MM.1S (cell line): ENCODE data around the gene ZNF81.

Source experiments
- DNase-seq: peaks from one replicate; pipeline ENCODE4 v3.0.0-alpha.2; 2015
- H2AFZ ChIP-seq: fragments of 300-600 bp; sonication (generic); 2 replicates; pipeline ENCODE4 v1.6.0; 2016; ENCODE audit warnings: antibody characterized with exemption, low read length
- H3F3A ChIP-seq: fragments of 300-600 bp; sonication (generic); 2 replicates; pipeline ENCODE4 v1.6.1; 2016; ENCODE audit warnings: mild to moderate bottlenecking, antibody characterized with exemption, low read length, moderate library complexity, mixed read lengths; ENCODE audit not compliant: insufficient read depth
- H3K27ac ChIP-seq: fragments of 300-600 bp; sonication (generic); 2 replicates; pipeline ENCODE4 v1.5.1; 2016; ENCODE audit warnings: mild to moderate bottlenecking, low read length
- H3K27me3 ChIP-seq: fragments of 300-600 bp; sonication (generic); replicated peaks from 2 replicates; pipeline ENCODE4 v1.6.0; 2016; ENCODE audit warnings: low read length; ENCODE audit not compliant: insufficient read depth
- H3K36me3 ChIP-seq: fragments of 300-600 bp; sonication (generic); replicated peaks from 2 replicates; pipeline ENCODE4 v1.6.1; 2016; ENCODE audit warnings: mild to moderate bottlenecking, low read length, mixed read lengths; ENCODE audit not compliant: insufficient read depth
- H3K4me1 ChIP-seq: fragments of 300-600 bp; sonication (generic); 2 replicates; pipeline ENCODE4 v1.6.1; 2016; ENCODE audit warnings: low read length, mixed read lengths
- H3K4me2 ChIP-seq: fragments of 300-600 bp; sonication (generic); 2 replicates; pipeline ENCODE4 v1.6.0; 2016; ENCODE audit warnings: low read depth, low read length
- H3K4me3 ChIP-seq: fragments of 300-600 bp; sonication (generic); 2 replicates; pipeline ENCODE4 v1.5.1; 2016; ENCODE audit warnings: low read length, mixed read lengths
- H3K79me2 ChIP-seq: fragments of 300-600 bp; sonication (generic); 2 replicates; pipeline ENCODE4 v1.6.1; 2016; ENCODE audit warnings: mixed run types, low read length, mixed read lengths
- H3K9ac ChIP-seq: fragments of 300-600 bp; sonication (generic); 2 replicates; pipeline ENCODE4 v1.6.1; 2016; ENCODE audit warnings: low read length, mixed read lengths
- H3K9me2 ChIP-seq: fragments of 300-600 bp; sonication (generic); replicated peaks from 2 replicates; pipeline ENCODE4 v1.6.1; 2016; ENCODE audit warnings: mild to moderate bottlenecking, low read length, mixed read lengths; ENCODE audit not compliant: insufficient read depth
- H3K9me3 ChIP-seq: fragments of 300-600 bp; sonication (generic); replicated peaks from 2 replicates; pipeline ENCODE4 v1.6.1; 2016; ENCODE audit warnings: mild to moderate bottlenecking, low read length, mixed read lengths; ENCODE audit not compliant: insufficient read depth
- H4K20me1 ChIP-seq: fragments of 300-600 bp; sonication (generic); 2 replicates; pipeline ENCODE4 v1.6.1; 2016; ENCODE audit warnings: mild to moderate bottlenecking, low read length, moderate library complexity, mixed read lengths; ENCODE audit not compliant: insufficient read depth
- EZH2 ChIP-seq: fragments of 300-600 bp; sonication (generic); optimal IDR thresholded peaks from 2 replicates; pipeline ENCODE3; 2017; ENCODE audit warnings: low read depth, mild to moderate bottlenecking, antibody characterized with exemption, low read length, mixed read lengths
- EZH2phosphoT487 ChIP-seq: fragments of 300-600 bp; sonication (generic); IDR thresholded peaks from 2 replicates; pipeline ENCODE4 v1.6.1; 2018; ENCODE audit warnings: antibody characterized with exemption, low read length
- TF ChIP-seq, protein P1 (sequence below): fragments of 300-600 bp; sonication (generic); IDR thresholded peaks from 2 replicates; pipeline ENCODE4 v1.5.1; 2016; ENCODE audit warnings: antibody characterized with exemption, low read length, mixed read lengths

Gene ZNF81

DNA sequence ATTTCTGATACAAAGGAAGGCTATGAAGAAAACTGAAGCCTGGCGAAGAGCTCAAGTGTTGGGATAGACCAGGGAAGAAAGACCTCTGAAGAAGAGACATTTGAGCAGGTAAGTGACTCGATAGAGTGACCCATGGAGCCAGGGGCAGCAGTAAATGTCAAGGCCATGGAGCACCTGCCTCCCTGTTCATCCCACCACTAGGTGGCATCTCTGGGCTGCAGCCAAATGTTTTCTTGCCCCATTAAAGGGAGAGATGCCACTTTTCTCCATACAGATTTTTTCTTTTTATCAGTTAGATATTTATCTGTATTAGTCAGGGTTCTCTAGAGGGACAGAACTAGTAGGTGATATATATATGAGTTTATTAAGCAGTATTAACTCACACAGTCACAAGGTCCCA, 4.9 kb upstream of the ZNF81 start:
- no peaks in the 10 kb centered on the region for H3K27me3 ChIP-seq
- peak; percentile 53 for DNase-seq
- H4K20me1 ChIP-seq = no peaks in the 10 kb centered on the region
- no peak overlapping the region for H3K4me3 ChIP-seq
- no peaks in the 10 kb centered on the region for H3K4me1 ChIP-seq
- no peak overlapping the region for H3K27ac ChIP-seq
- TF ChIP-seq, protein P1, sequence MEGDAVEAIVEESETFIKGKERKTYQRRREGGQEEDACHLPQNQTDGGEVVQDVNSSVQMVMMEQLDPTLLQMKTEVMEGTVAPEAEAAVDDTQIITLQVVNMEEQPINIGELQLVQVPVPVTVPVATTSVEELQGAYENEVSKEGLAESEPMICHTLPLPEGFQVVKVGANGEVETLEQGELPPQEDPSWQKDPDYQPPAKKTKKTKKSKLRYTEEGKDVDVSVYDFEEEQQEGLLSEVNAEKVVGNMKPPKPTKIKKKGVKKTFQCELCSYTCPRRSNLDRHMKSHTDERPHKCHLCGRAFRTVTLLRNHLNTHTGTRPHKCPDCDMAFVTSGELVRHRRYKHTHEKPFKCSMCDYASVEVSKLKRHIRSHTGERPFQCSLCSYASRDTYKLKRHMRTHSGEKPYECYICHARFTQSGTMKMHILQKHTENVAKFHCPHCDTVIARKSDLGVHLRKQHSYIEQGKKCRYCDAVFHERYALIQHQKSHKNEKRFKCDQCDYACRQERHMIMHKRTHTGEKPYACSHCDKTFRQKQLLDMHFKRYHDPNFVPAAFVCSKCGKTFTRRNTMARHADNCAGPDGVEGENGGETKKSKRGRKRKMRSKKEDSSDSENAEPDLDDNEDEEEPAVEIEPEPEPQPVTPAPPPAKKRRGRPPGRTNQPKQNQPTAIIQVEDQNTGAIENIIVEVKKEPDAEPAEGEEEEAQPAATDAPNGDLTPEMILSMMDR = peak; percentile 66
- TF ChIP-seq EZH2 (no peak), EZH2phosphoT487 (no peak)
- no peaks in the 10 kb centered on the region for H3F3A ChIP-seq
- H3K9me3 ChIP-seq = no peaks in the 10 kb centered on the region
- H2AFZ ChIP-seq = no peak overlapping the region
- no peaks in the 10 kb centered on the region for H3K79me2 ChIP-seq
- H3K36me3 ChIP-seq = no peaks in the 10 kb centered on the region
- H3K4me2 ChIP-seq = no peak overlapping the region
- no peak overlapping the region for H3K9ac ChIP-seq
- no peaks in the 10 kb centered on the region for H3K9me2 ChIP-seq

DNA sequence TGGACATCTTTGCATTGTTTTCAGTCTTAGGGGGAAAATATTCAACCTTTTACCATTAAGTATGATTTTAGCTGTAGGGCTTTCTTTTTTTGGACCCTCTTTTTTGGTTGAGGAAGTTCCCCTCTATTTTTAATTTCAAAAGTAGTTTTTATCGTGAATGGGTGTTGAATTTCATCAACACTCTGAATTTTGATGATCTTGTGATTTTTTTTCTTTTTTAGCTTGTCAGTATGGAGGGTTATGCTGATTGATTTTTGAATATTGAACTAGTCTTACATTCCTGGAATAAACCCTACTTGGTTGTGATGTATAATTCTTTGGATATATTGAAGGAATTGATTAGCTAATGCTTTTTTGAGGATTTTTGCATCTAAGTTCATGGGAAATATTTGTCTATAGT, 1.7 kb downstream of the ZNF81 start:
- Histone ChIP-seq H4K20me1 (no peaks in the 10 kb centered on the region), H3K9ac (no peak overlapping the region), H3K27ac (no peak overlapping the region), H3K9me2 (no peaks in the 10 kb centered on the region), H3K27me3 (no peaks in the 10 kb centered on the region), H3F3A (no peaks in the 10 kb centered on the region), H3K9me3 (no peaks in the 10 kb centered on the region), H3K36me3 (no peaks in the 10 kb centered on the region), H2AFZ (no peak overlapping the region), H3K79me2 (no peaks in the 10 kb centered on the region), H3K4me2 (no peak overlapping the region), H3K4me1 (no peaks in the 10 kb centered on the region), H3K4me3 (no peak overlapping the region)
- TF ChIP-seq EZH2phosphoT487 (no peak), EZH2 (no peak)
- TF ChIP-seq, protein P1 = no peak
- no peak for DNase-seq

DNA sequence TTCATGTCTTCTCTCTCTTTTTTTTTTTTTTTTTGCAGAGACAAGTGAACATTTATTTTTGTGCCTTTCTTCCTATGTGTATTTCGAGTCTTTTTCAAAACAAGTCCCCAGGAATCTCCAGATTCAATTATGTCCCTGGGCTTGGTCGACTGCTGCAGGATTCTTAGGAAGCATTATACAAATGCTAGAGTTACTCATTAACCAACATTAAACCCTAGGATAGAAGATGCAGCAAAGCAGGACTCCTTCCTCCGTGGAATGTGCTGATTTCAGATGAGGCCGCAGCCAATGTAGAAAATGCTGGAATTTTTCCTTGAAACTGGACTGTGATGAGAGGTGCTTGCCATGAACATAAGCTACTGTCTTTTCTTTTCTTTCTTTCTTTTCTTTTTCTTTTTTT, 3.4 kb downstream of the ZNF81 start:
- Histone ChIP-seq H3K4me2 (no peak overlapping the region), H2AFZ (no peak overlapping the region), H3K36me3 (no peaks in the 10 kb centered on the region), H3K9me3 (no peaks in the 10 kb centered on the region), H3K27ac (no peak overlapping the region), H3K27me3 (no peaks in the 10 kb centered on the region), H3K4me1 (no peaks in the 10 kb centered on the region), H3K4me3 (no peak overlapping the region), H3K9ac (no peak overlapping the region), H4K20me1 (no peaks in the 10 kb centered on the region), H3F3A (no peaks in the 10 kb centered on the region), H3K79me2 (no peaks in the 10 kb centered on the region), H3K9me2 (no peaks in the 10 kb centered on the region)
- DNase-seq = no peak
- TF ChIP-seq, protein P1 = no peak
- TF ChIP-seq EZH2phosphoT487 (no peak), EZH2 (no peak)

DNA sequence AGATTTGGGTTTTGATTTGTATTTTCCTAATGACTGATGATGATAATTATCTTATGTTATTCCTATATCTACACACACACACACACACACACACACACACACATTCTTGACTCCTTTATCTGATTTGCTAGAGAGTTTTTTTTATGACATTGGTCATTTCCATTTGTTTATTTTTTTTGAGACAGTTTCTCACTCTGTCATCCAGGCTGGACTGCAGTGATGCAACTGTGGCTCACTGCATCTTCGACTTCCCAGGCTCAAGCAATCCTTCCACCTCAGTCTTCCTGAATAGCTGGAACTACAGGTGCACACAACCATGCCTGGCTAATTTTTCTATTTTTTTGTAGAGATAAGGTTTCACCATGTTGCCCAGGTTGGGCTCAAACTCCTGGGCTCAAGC, 6.7 kb downstream of the ZNF81 start:
- no peaks in the 10 kb centered on the region for H3K9me3 ChIP-seq
- no peaks in the 10 kb centered on the region for H3K36me3 ChIP-seq
- H3K4me3 ChIP-seq = no peak overlapping the region
- no peaks in the 10 kb centered on the region for H3K79me2 ChIP-seq
- H3K9me2 ChIP-seq = no peaks in the 10 kb centered on the region
- H3K9ac ChIP-seq = no peak overlapping the region
- H3K4me2 ChIP-seq = no peak overlapping the region
- H3K27ac ChIP-seq = no peak overlapping the region
- DNase-seq = no peak
- no peaks in the 10 kb centered on the region for H3K27me3 ChIP-seq
- H3K4me1 ChIP-seq = no peaks in the 10 kb centered on the region
- H4K20me1 ChIP-seq = no peaks in the 10 kb centered on the region
- TF ChIP-seq EZH2phosphoT487 (no peak), EZH2 (no peak)
- TF ChIP-seq, protein P1 = no peak
- no peak overlapping the region for H2AFZ ChIP-seq
- no peaks in the 10 kb centered on the region for H3F3A ChIP-seq
